Fibroblast of skin of scalp (primary cell): ENCODE data around the gene CCDC6.
"Not testable (repeated sequence)": the region's sequence is repeated elsewhere in the genome, so short reads cannot be mapped to it uniquely, and the experiment has no call there.

ENCODE experiments used
- DNase-seq: peaks from one replicate; pipeline ENCODE4 v3.0.0-alpha.2; 2013

Gene CCDC6

DNA sequence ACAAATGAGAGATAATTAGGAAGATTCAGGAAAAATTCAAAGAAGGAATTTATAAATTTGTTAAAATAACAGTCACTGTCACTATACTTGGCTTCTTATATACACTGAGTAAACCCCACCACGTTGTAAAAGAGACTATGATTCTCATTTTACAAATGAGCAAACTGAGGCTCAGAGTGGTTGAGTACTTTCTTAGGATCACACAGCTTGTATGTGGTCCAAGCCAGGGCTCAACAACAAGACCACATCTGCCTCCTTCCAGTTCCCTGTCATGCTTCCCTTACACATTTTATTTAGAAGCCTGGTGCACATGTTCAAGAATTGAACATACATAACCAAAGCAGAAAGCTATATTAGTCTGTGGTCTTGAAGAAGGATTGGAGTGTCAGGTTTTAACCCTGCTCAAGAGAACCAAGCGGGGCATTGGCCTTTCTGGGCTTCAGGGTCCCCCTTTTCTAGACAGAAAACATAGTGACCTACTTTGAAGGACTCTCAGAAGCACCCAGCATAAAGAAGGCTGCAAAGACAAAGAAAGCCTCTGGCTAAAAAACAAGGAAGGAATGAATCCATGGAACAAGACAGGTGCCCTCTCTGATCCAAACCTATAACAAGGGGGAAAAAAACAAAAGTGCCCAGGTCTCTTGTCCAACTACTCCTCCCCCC lies 153.9 kb downstream of the CCDC6 start:
- DNase-seq, result no peak

DNA sequence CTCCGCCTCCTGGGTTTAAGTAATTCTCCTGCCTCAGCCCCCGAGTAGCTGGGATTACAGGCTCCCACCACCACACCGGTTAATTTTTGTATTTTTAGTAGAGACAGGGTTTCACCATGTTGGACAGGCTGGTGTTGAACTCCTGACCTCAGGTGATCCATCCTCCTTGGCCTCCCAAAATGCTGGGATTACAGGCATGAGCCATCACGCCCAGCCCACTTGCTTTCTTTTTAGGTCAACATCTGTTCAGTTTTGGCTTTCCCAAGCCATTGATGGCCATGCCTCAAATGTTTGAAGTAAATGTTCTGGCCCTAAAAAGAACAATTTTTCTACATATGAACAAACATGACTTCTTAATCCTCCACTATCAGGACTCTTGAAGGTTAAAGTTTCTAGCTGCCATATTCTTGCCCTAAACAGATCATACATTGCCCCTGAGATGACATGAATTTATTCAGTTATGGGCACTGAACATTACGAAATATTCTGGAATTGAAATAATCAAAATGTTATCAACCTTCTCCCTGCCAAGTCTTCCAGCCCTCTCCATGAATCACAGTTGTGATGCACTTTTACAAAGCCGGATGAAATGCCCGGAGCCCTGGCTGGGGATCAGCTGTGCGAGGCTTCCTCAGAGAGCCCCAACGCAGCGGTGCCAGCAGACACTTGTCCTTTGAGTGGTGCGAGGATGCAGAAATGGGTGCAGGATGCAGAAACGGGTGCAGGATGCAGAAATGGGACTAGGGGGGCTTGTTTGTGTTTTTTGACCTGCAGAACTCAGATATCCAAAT lies 156.0 kb downstream of the CCDC6 start:
- no peak for DNase-seq

DNA sequence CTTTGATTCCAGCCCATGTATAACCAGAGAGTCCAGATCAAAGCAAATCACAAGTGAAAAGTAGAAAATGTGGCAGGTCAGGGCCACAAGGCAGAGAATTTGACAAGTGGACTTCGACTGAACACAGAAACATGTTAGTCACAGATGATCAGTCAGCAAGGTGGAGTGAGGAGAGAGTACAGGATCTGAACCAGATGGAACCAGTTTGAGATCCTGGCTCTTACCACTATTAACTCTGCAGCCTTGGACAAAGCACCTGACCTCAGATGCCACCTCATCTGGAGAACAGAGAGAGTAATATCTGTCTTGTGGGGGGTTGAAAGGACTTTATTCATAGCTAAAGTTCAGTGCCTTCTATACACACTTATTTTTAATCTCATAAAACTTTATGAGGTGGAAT lies 157.5 kb downstream of the CCDC6 start:
- no peak for DNase-seq

DNA sequence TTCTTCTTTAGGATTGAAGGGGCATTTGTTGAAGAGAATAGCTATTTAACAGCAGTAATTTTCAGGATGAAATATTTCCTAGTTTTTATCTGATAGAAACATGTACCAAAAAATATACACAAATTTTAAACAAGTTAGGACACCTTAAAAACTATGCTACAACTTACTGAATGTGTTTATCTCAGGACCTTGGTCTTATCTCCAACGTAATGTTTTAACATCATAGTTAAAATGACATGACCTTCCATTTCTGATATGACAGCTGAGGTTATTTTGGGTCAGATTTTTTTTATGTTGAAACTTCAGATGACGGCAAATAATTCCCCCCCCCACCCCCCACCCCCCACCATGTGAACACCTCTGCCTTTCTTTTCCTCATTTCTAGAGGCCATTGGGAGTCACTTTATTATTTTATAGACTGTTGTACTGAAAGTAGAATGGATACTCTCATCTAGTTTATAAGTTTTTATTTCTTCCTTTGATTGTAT lies 161.1 kb downstream of the CCDC6 start:
- DNase-seq, result no peak

DNA sequence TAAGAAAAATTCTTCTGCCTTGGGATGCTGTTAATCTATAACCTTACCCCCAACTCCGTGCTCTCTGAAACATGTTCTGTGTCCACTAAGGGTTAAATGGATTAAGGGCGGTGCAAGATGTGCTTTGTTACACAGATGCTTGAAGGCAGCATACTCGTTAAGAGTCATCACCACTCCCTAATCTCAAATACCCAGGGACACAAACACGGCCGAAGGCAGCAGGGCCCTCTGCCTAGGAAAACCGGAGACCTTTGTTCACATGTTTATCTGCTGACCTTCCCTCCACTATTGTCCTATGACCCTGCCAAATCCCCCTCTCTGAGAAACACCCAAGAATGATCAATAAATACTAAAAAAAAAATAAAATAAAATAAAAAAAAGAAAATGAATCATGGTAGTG lies 161.6 kb downstream of the CCDC6 start:
- DNase-seq, result not testable (repeated sequence)

DNA sequence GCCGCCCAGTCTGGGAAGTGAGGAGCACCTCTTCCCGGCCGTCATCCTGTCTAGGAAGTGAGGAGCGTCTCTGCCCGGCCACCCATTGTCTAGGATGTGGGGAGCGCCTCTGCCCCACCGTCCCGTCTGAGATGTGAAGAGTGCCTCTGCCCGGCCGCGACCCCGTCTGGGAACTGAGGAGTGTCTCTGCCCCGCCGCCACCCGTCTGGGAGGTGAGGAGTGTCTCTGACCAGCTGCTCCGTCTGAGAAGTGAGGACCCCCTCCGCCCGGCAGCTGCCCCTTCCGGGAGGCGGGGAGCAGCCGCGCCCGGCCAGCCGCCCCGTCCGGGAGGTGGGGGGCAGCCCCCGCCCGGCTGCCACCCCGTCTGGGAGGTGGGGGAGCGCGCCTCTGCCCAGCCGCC lies 162.2 kb downstream of the CCDC6 start:
- DNase-seq, result not testable (repeated sequence)

DNA sequence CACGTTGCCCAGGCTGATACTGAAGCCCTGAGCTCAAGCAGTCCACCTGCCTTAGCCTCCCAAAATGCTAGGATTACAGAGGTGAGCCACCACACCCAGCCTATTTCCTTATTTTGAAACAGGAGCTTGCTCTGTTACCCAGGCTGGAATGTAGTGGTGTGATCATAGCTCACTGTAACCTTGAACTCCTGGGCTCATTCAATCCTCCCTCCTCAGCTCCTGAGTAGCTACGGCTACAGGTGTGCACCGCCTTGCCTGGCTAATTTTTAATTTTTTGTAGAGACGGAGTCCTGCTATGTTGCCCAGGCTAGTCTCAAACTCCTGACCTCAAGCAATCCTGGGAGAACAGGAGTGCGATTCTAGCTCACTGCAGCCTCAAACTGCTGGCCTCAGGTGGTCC lies 164.8 kb downstream of the CCDC6 start:
- DNase-seq, result no peak

DNA sequence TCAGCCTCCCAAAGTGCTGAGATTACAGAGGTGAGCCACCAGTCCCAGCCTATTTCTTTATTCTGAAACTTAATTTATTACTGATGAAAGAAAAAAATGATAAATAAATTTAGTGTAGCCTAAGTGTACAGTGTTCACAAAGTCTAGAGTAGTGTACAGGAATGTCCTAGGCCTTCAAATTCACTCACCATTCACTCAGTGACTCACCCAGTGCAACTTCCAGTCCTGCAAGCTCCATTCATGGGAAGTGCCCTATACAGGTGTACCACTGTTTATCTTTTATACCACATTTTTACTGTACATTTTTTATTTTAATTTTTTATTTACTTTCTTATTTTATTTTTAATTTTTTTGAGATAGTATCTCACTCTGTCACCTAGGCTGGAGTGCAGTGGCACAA lies 165.3 kb downstream of the CCDC6 start:
- DNase-seq, result no peak
